Body of pancreas (tissue), 4 donors: ENCODE data around the gene TMEM79. TPM values are rescaled to one million over a fixed set of nuclear protein-coding genes. Genes with fewer than 3 reads are reported as not detected.

Experiments used
- ATAC-seq: fragments of 150-250 bp; one replicate; pipeline ENCODE4 v1.9.1; 2016
- DNase-seq, 4 donors: peaks; one replicate each; pipeline ENCODE4 v3.0.0-alpha.2; 2019
- H3K27ac ChIP-seq, 4 donors: fragments of 200-600 bp; sonication (generic); 1 replicate in 3 of 4; 2 replicates in 1 of 4; pipeline versions ENCODE4 v1.5.1 to v1.6.1; 2016 to 2019; ENCODE audit warnings: mild to moderate bottlenecking in 1 of 4, mixed read lengths in 1 of 4, moderate library complexity in 1 of 4
- H3K27me3 ChIP-seq, 2 donors: fragments of 200-600 bp; sonication (generic); one replicate each; pipeline ENCODE4 v1.6.0; 2016; ENCODE audit warnings: mild to moderate bottlenecking in 1 of 2
- H3K36me3 ChIP-seq, 2 donors: fragments of 200-600 bp; sonication (generic); replicated peaks in 1 of 2; 2 replicates each; pipeline ENCODE4 v1.5.1; 2016; ENCODE audit warnings: low read depth in 2 of 2; ENCODE audit not compliant: insufficient read depth in 1 of 2
- H3K4me1 ChIP-seq: fragments of 200-600 bp; sonication (generic); one replicate; pipeline ENCODE4 v1.6.0; 2016
- H3K4me3 ChIP-seq, 2 donors: fragments of 200-600 bp; sonication (generic); 1 replicate in 1 of 2; 2 replicates in 1 of 2; pipeline ENCODE4 v1.5.1; 2016 to 2019
- H3K9me3 ChIP-seq, 3 donors: fragments of 200-600 bp; sonication (generic); 1 replicate in 2 of 3; 2 replicates in 1 of 3; pipeline ENCODE4 v1.5.1; 2016
- POLR2A ChIP-seq, 3 donors: fragments of 450-650 bp; IDR thresholded peaks; one replicate each; pipeline ENCODE4 v1.6.1; 2016; ENCODE audit warnings: antibody characterized with exemption in 3 of 3, mild to moderate bottlenecking in 2 of 3
- WGBS, 2 donors: methylation state at CpG; one replicate each; pipeline ENCODE4 v1.1.5; 2017; 5-methylcytosine and 5-hydroxymethylcytosine counted together
- intact Hi-C: fragments of 100-400 bp; cut with DNase I; formaldehyde crosslinking; loops from one replicate; pipeline ENCODE4 v1.15.1; 2023
- total RNA-seq, 2 donors: library from RNA; depleted of rRNA; stranded (reverse); fragments of >200 nt; gene quantifications; one replicate each; pipeline ENCODE4 v1.1.0, GENCODE V29; 2016
- TF ChIP-seq, protein P1 (sequence below), 7 experiments: fragments of 450-650 bp in 4 of 7; fragments of 200-600 bp in 3 of 7; sonication (generic) in 3 of 7; IDR thresholded peaks; one replicate each; pipeline ENCODE4 v1.5.1; 2016 to 2019; ENCODE audit warnings: antibody characterized with exemption in 7 of 7

Gene TMEM79
- total RNA-seq, 2 donors from 2014 or later: 2.3 TPM; not detected in 1

DNA sequence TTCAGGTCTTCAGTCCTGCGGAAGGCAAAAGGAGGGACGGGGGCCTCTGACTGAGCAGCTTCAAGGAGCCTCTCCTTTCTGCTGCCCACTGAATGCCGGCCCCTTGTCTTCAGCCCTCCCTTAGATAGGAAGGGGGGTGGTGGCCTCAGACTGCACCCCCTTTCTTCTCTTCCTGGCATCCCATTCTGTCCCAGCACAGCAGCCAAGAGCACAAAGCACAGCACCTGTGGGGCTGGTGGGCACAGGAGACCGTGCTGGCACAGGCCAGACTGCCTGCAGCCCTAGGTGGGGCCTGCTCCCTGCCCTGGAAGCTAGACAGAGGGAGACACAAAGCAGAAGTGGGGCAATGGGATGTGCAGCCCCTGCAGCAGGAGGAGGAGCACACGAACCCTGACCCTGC, 34.5 kb upstream of the TMEM79 start:
- DNase-seq (no peak), ATAC-seq (no peak)
- peaks cover 29% of the 10 kb centered on the region for H3K4me1 ChIP-seq
- H3K4me3 ChIP-seq: no peak overlapping the region
- no peak for TF ChIP-seq POLR2A (IDR thresholded peaks at IDR 0.05)
- TF ChIP-seq, protein P1, sequence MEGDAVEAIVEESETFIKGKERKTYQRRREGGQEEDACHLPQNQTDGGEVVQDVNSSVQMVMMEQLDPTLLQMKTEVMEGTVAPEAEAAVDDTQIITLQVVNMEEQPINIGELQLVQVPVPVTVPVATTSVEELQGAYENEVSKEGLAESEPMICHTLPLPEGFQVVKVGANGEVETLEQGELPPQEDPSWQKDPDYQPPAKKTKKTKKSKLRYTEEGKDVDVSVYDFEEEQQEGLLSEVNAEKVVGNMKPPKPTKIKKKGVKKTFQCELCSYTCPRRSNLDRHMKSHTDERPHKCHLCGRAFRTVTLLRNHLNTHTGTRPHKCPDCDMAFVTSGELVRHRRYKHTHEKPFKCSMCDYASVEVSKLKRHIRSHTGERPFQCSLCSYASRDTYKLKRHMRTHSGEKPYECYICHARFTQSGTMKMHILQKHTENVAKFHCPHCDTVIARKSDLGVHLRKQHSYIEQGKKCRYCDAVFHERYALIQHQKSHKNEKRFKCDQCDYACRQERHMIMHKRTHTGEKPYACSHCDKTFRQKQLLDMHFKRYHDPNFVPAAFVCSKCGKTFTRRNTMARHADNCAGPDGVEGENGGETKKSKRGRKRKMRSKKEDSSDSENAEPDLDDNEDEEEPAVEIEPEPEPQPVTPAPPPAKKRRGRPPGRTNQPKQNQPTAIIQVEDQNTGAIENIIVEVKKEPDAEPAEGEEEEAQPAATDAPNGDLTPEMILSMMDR (IDR thresholded peaks at IDR 0.05): no peak
- intact Hi-C loops: no loop called here
- no peak overlapping the region for H3K27ac ChIP-seq
- WGBS, 2 donors: 79 to 100% methylated on average over 1 to 5 of the region's 5 CpGs
- peaks cover 8 to 37% of the 10 kb centered on the region in 2 donors for H3K36me3 ChIP-seq
- H3K27me3 ChIP-seq: no peaks in the 10 kb centered on the region
- H3K9me3 ChIP-seq: no peaks in the 10 kb centered on the region

DNA sequence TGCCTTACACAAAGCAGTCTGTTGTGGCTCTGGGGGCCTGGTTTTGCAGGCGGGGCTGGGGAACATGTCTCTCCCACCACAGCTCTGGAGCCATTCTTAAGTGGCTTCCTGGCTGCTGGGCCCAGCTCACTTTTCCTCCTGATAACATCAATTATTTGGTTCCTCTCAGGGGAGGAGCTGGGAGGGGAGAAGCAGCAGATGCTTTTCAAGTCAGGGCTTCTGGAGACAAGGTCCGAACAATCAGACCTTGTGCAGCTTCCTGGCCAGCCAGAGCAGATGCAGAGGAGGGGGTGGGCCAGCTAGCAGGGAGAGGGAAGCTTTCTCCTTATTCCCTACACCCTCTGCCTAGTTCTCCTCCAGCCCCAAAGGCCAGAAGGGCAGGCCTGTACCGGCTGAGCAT, 32.6 kb upstream of the TMEM79 start:
- Histone ChIP-seq H3K4me3 (no peak overlapping the region), H3K4me1 (peaks cover 15% of the 10 kb centered on the region), H3K36me3 (peaks cover 8 to 37% of the 10 kb centered on the region in 2 donors), H3K27ac (no peak overlapping the region), H3K9me3 (no peaks in the 10 kb centered on the region), H3K27me3 (no peaks in the 10 kb centered on the region)
- 54 to 72% methylated on average over 2 to 3 of the region's 3 CpGs for WGBS, 2 donors
- intact Hi-C loops: no loop called here
- no peak for TF ChIP-seq POLR2A (IDR thresholded peaks at IDR 0.05)
- TF ChIP-seq, protein P1 (IDR thresholded peaks at IDR 0.05): no peak
- DNase-seq: no peak
- no peak for ATAC-seq

DNA sequence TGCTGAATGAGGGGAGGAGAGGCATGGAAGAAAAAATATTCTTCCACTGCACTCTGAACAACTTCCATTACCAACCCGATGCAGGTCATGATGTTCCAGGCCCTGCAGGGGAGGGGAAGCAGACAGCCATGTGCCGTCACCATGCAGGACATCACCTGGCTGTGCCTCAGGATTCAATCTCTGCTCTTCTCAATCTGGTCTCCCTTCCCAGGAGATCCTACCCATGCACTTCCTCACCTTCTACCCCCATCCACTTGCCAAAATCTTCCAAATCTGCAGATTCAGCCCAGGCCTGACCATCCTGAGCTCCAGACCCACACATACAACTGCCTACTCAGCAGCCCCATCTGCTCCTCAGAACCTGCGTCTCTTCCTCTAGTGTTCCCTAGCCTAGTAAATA, 30.5 kb upstream of the TMEM79 start:
- Histone ChIP-seq H3K27ac (no peak overlapping the region), H3K27me3 (no peaks in the 10 kb centered on the region), H3K4me3 (no peak overlapping the region), H3K36me3 (peaks cover 8 to 48% of the 10 kb centered on the region in 2 donors), H3K9me3 (no peaks in the 10 kb centered on the region), H3K4me1 (no peaks in the 10 kb centered on the region)
- ATAC-seq (no peak), DNase-seq (no peak)
- 95 to 100% methylated on average over 2 to 3 of the region's 3 CpGs for WGBS, 2 donors
- intact Hi-C loops: no loop called here
- no peak for TF ChIP-seq POLR2A (IDR thresholded peaks at IDR 0.05)
- TF ChIP-seq, protein P1 (IDR thresholded peaks at IDR 0.05): no peak

DNA sequence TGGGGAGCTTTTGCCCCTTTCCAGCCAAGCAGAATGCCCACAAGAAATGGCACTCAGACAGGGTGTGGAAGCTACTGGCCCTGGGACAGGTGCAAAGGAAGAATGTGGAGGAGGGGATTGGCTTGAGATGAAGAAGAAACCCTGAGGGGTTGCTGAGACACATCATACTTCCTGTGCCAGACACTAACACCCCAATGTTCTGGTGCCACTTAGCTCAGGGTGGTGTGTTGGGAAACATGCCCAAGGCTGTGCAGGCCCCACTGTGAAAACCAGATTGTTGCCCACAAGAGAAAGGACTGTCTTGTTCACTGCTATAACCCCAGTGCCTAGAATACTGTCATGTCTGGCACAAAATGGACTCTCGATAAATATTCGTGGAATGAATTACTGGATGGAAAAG, 26.4 kb upstream of the TMEM79 start:
- Histone ChIP-seq H3K27ac (no peak overlapping the region), H3K36me3 (peaks cover 20 to 48% of the 10 kb centered on the region in 2 donors), H3K4me1 (no peaks in the 10 kb centered on the region), H3K9me3 (no peaks in the 10 kb centered on the region), H3K27me3 (no peaks in the 10 kb centered on the region), H3K4me3 (no peak overlapping the region)
- DNase-seq (no peak), ATAC-seq (no peak)
- WGBS, 2 donors: 70 to 75% methylated on average over 2 of the region's 2 CpGs
- intact Hi-C loops: no loop called here
- TF ChIP-seq, protein P1 (IDR thresholded peaks at IDR 0.05): no peak
- no peak for TF ChIP-seq POLR2A (IDR thresholded peaks at IDR 0.05)

DNA sequence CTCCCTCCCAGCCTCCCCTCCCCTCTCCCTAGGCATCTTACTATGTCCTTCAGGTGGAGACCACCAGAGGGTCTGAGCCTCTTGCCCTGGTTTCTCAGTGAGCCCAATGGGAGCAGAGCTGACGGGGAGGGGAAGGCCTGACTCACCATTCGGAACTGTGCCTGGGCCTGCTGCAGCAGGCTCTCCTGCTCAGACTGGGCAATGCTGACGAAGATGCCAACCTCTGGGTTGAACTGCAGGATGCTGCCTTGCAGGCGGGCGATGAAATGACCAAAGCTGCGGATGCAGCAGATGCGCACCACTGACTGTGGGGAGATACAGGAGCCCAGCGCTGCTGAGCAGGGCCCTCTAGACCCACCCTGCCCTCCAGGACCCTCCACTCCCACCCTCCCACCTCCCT, 25.3 kb upstream of the TMEM79 start:
- Histone ChIP-seq H3K4me3 (no peak overlapping the region), H3K27me3 (no peaks in the 10 kb centered on the region), H3K27ac (no peak overlapping the region), H3K36me3 (peaks cover 20 to 49% of the 10 kb centered on the region in 2 donors), H3K9me3 (no peaks in the 10 kb centered on the region), H3K4me1 (no peaks in the 10 kb centered on the region)
- no peak for TF ChIP-seq POLR2A (IDR thresholded peaks at IDR 0.05)
- TF ChIP-seq, protein P1 (IDR thresholded peaks at IDR 0.05): no peak
- ATAC-seq (no peak), DNase-seq (no peak)
- WGBS, 2 donors: 90 to 91% methylated on average over 2 to 8 of the region's 8 CpGs
- intact Hi-C loops: no loop called here
